HCT116 (cell line): ENCODE measurements around the gene KCNMB1. TPM values are rescaled to one million over a fixed set of nuclear protein-coding genes. Genes with fewer than 3 reads are reported as not detected.

ENCODE experiments used
- ATAC-seq: fragments of 200-7000 bp; cut with Tn5 transposase; 2 replicates; pipeline ENCODE4 v1.9.1; 2020; ENCODE audit warnings: mild to moderate bottlenecking, moderate library complexity
- BruUV-seq: library from RNA; stranded (reverse); fragments of 400-500 nt; replicated peaks from 2 replicates; lab custom pipeline; 2021; lab: Mats Ljungman, UMichigan
- CTCF ChIA-PET: fragments of 300-600 bp; sonication (Branson Sonifier 250); formaldehyde crosslinking; loops from one replicate; lab custom pipeline; 2021; ENCODE audit warnings: antibody characterized with exemption; lab: Charles Lee
- POLR2A ChIA-PET: fragments of 300-600, 350-600 bp; sonication (Branson Sonifier 250); formaldehyde crosslinking; loops from one replicate; lab custom pipeline; 2021; ENCODE audit warnings: antibody characterized with exemption; lab: Charles Lee
- RAD21 ChIA-PET, 2 experiments: fragments of 300-600 bp; sonication (Branson Sonifier 250); formaldehyde crosslinking; loops; one replicate each; lab custom pipeline; 2023; ENCODE audit warnings: low total read pairs in 2 of 2; ENCODE audit not compliant: uncharacterized antibody in 2 of 2, unreplicated experiment in 2 of 2, low non-redundant PET in 1 of 2; lab: Charles Lee
- DNase-seq: peaks from one replicate; pipeline ENCODE4 v3.0.0-alpha.2; 2010; ENCODE audit warnings: low read depth, low spot score
- H2AFZ ChIP-seq: fragments of 200-600 bp; shearing (Covaris generic), sonication (generic); 2 replicates; pipeline ENCODE4 v1.6.1; 2017; ENCODE audit warnings: low read depth, mixed run types, mixed read lengths, antibody characterized with exemption, low read length; ENCODE audit not compliant: poor library complexity, severe bottlenecking
- H3K27ac ChIP-seq: 2 replicates; pipeline ENCODE4 v1.5.1; 2012; ENCODE audit warnings: low read depth, low read length
- H3K27me3 ChIP-seq: fragments of 200-600 bp; sonication (generic); 2 replicates; pipeline ENCODE4 v1.6.1; 2016; ENCODE audit warnings: mixed run types, low read length, mixed read lengths; ENCODE audit not compliant: insufficient read depth
- H3K36me3 ChIP-seq, 2 experiments: fragments of 200-500 bp in 1 of 2; fragments of 200-600 bp in 1 of 2; sonication (Bioruptor generic) in 1 of 2; sonication (generic) in 1 of 2; 2 replicates each; pipeline versions ENCODE4 v1.5.1 to v1.6.1; 2014 to 2016; ENCODE audit warnings: low read length in 2 of 2, inconsistent platforms in 1 of 2, mixed read lengths in 1 of 2, mixed run types in 1 of 2; ENCODE audit not compliant: insufficient read depth in 2 of 2, control insufficient read depth in 1 of 2
- H3K4me1 ChIP-seq, 2 experiments: fragments of 200-600 bp in 1 of 2; sonication (generic) in 1 of 2; 2 replicates each; pipeline versions ENCODE4 v1.5.1 to v1.6.1; 2012 to 2017; ENCODE audit warnings: low read length in 2 of 2, inconsistent platforms in 1 of 2, mild to moderate bottlenecking in 1 of 2, mixed read lengths in 1 of 2, mixed run types in 1 of 2, moderate library complexity in 1 of 2; ENCODE audit not compliant: insufficient read depth in 2 of 2, control insufficient read depth in 1 of 2
- H3K4me2 ChIP-seq: fragments of 200-600 bp; sonication (generic); 2 replicates; pipeline ENCODE4 v1.6.1; 2017; ENCODE audit warnings: mixed run types, low read length, mixed read lengths
- H3K4me3 ChIP-seq, 2 experiments: fragments of 200-600 bp in 1 of 2; sonication (generic) in 1 of 2; replicated peaks in 1 of 2; 2 replicates each; pipeline ENCODE4 v1.5.1; 2011 to 2016; ENCODE audit warnings: low read length in 2 of 2, control low read depth in 1 of 2, low read depth in 1 of 2, mild to moderate bottlenecking in 1 of 2, mixed read lengths in 1 of 2, mixed run types in 1 of 2
- H3K79me2 ChIP-seq: fragments of 200-600 bp; sonication (generic); 2 replicates; pipeline ENCODE4 v1.6.1; 2017; ENCODE audit warnings: mild to moderate bottlenecking, mixed run types, low read length, moderate library complexity, mixed read lengths; ENCODE audit not compliant: insufficient read depth
- H3K9ac ChIP-seq: fragments of 200-600 bp; sonication (generic); 2 replicates; pipeline ENCODE4 v1.6.1; 2016; ENCODE audit warnings: low read length, mixed read lengths
- H3K9me2 ChIP-seq: fragments of 200-600 bp; sonication (generic), shearing (Covaris generic); 2 replicates; pipeline ENCODE4 v1.6.1; 2017; ENCODE audit warnings: mixed run types, mild to moderate bottlenecking, moderate library complexity; ENCODE audit not compliant: insufficient read depth
- H3K9me3 ChIP-seq, 2 experiments: fragments of 200-500 bp in 1 of 2; fragments of 200-600 bp in 1 of 2; sonication (Bioruptor generic) in 1 of 2; sonication (generic) in 1 of 2; 2 replicates each; pipeline ENCODE4 v1.6.1; 2014 to 2017; ENCODE audit warnings: low read length in 2 of 2, mixed read lengths in 2 of 2, inconsistent platforms in 1 of 2, low read depth in 1 of 2, mild to moderate bottlenecking in 1 of 2, mixed run types in 1 of 2, moderate library complexity in 1 of 2; ENCODE audit not compliant: control insufficient read depth in 1 of 2, insufficient read depth in 1 of 2
- H4K20me1 ChIP-seq: fragments of 200-600 bp; sonication (generic), shearing (Covaris generic); 2 replicates; pipeline ENCODE4 v1.6.1; 2017; ENCODE audit warnings: mixed run types, mild to moderate bottlenecking, moderate library complexity; ENCODE audit not compliant: insufficient read depth
- ATF3 ChIP-seq: IDR thresholded peaks from 2 replicates; pipeline ENCODE4 v1.6.1; 2012
- CTCF ChIP-seq, 3 experiments: fragments of 200-600 bp in 1 of 3; sonication (generic) in 1 of 3; IDR thresholded peaks in 2 of 3; conservative IDR thresholded peaks in 1 of 3; 2 replicates each; pipeline ENCODE4 v1.5.1; 2012 to 2017; ENCODE audit warnings: low read depth in 2 of 3, low read length in 2 of 3, antibody characterized with exemption in 1 of 3, borderline replicate concordance in 1 of 3, control low read depth in 1 of 3, mild to moderate bottlenecking in 1 of 3, mixed read lengths in 1 of 3, mixed run types in 1 of 3, moderate library complexity in 1 of 3; ENCODE audit not compliant: insufficient read depth in 1 of 3
- EGR1 ChIP-seq: IDR thresholded peaks from 2 replicates; pipeline ENCODE4 v1.6.1; 2012; ENCODE audit warnings: low read depth
- EZH2phosphoT487 ChIP-seq: fragments of 200-600 bp; IDR thresholded peaks from 2 replicates; pipeline ENCODE4 v1.6.1; 2018; ENCODE audit warnings: antibody characterized with exemption, borderline replicate concordance
- FOSL1 ChIP-seq: IDR thresholded peaks from 2 replicates; pipeline ENCODE4 v1.6.1; 2012; ENCODE audit warnings: low read depth
- POLR2A ChIP-seq: IDR thresholded peaks from 2 replicates; pipeline ENCODE4 v1.7.0; 2011; ENCODE audit warnings: borderline replicate concordance; ENCODE audit not compliant: insufficient read depth, insufficient read length; ENCODE audit errors: extremely low read depth
- POLR2AphosphoS5 ChIP-seq: IDR thresholded peaks from 2 replicates; pipeline ENCODE4 v1.6.1; 2011; ENCODE audit warnings: mild to moderate bottlenecking, low read depth, low read length, moderate library complexity
- SIN3A ChIP-seq: IDR thresholded peaks from 2 replicates; pipeline ENCODE4 v1.6.1; 2012; ENCODE audit warnings: low read depth
- SP1 ChIP-seq: IDR thresholded peaks from 2 replicates; pipeline ENCODE4 v1.6.1; 2012; ENCODE audit warnings: low read depth
- TCF7L2 ChIP-seq: IDR thresholded peaks from 2 replicates; pipeline ENCODE4 v1.7.0; 2011; ENCODE audit warnings: borderline replicate concordance, inconsistent platforms; ENCODE audit not compliant: insufficient read depth, insufficient read length; ENCODE audit errors: extremely low read depth
- ZNF274 ChIP-seq: fragments of 200-500 bp; sonication (Bioruptor generic); IDR thresholded peaks from 2 replicates; pipeline ENCODE4 v1.6.1; 2014; ENCODE audit warnings: mild to moderate bottlenecking, low read depth, low read length, inconsistent platforms
- intact Hi-C: fragments of 100-400 bp; cut with micrococcal nuclease; formaldehyde crosslinking; loops from 2 replicates; pipeline ENCODE4 v1.10.0; 2022
- total RNA-seq: library from RNA; stranded (reverse); gene quantifications from one replicate; pipeline ENCODE4 v1.2.1, GENCODE V29; 2021; ENCODE audit not compliant: unreplicated experiment

Gene KCNMB1
- total RNA-seq, 1 experiment from 2014 or later = not detected

GRCh38 chr5:170327829-170328228 is 61.3 kb downstream of the KCNMB1 start:
- ChIA-PET POLR2A (no interaction called here), RAD21 (no interaction called here), CTCF (interaction anchor here (1.3 kb wide), 1 partner anchor 11 kb away, joined by 3 read pairs; no protein-coding TSS in a partner anchor)
- H3K4me2 ChIP-seq = no peak overlapping the region
- H3K4me3 ChIP-seq = no peak overlapping the region
- intact Hi-C loops = no loop called here
- H3K79me2 ChIP-seq = no peaks in the 10 kb centered on the region
- no peaks in the 10 kb centered on the region for H3K9me2 ChIP-seq
- no peaks in the 10 kb centered on the region for H4K20me1 ChIP-seq
- H3K9me3 ChIP-seq = no peaks in the 10 kb centered on the region
- no peak for ATAC-seq
- peaks cover 3 to 13% of the 10 kb centered on the region in 2 experiments; a peak in 3 of 4 replicates for H3K4me1 ChIP-seq
- peaks cover 40% of the 10 kb centered on the region for H3K27me3 ChIP-seq
- no peak for DNase-seq
- H3K9ac ChIP-seq = no peak overlapping the region
- H3K36me3 ChIP-seq = no peaks in the 10 kb centered on the region
- H2AFZ ChIP-seq = no peak overlapping the region
- no peak overlapping the region for H3K27ac ChIP-seq
- BruUV-seq = no TSS peak
- TF ChIP-seq FOSL1 (no peak), TCF7L2 (no peak), EGR1 (no peak), ATF3 (no peak), SP1 (no peak), POLR2AphosphoS5 (no peak), CTCF (IDR thresholded peaks at IDR 0.05 in 2 of 3, conservative IDR thresholded peaks at IDR 0.05 in 1 of 3; ENCODE audit: borderline replicate concordance in 1 of 3, insufficient read depth in 1 of 3, low read depth in 2 of 3, low read length in 2 of 3) (no peak), SIN3A (no peak), EZH2phosphoT487 (no peak), POLR2A (no peak), ZNF274 (no peak)
- TF ChIP-seq, all 23 proteins: peak for 0
